A673 (cell line): Measurements from ENCODE around the gene AKR7A2. TPM values are rescaled to one million over a fixed set of nuclear protein-coding genes. Genes with fewer than 3 reads are reported as not detected.
"Not testable (repeated sequence)": the region's sequence is repeated elsewhere in the genome, so short reads cannot be mapped to it uniquely, and the experiment has no call there.

Experiments used
- BruUV-seq: library from RNA; stranded (reverse); fragments of 400-500 nt; replicated peaks from 2 replicates; lab custom pipeline; 2021; lab: Mats Ljungman, UMichigan
- CTCF ChIA-PET: fragments of 300-600 bp; sonication (Branson Sonifier 250); formaldehyde crosslinking; loops from one replicate; lab custom pipeline; 2022; ENCODE audit warnings: antibody characterized with exemption; lab: Charles Lee
- POLR2A ChIA-PET: fragments of 300-600 bp; sonication (Branson Sonifier 250); formaldehyde crosslinking; loops from one replicate; lab custom pipeline; 2022; ENCODE audit warnings: antibody characterized with exemption; ENCODE audit not compliant: low non-redundant PET; lab: Charles Lee
- DNase-seq: peaks from one replicate; pipeline ENCODE4 v3.0.0-alpha.2; 2015; ENCODE audit warnings: low spot score
- H3K27ac ChIP-seq: fragments of 200-600 bp; sonication (generic); 2 replicates; pipeline ENCODE4 v1.5.1; 2016; ENCODE audit warnings: mixed run types, low read depth, mild to moderate bottlenecking, mixed read lengths, antibody characterized with exemption, low read length; ENCODE audit not compliant: poor library complexity, severe bottlenecking
- H3K27me3 ChIP-seq: fragments of 200-600 bp; sonication (generic); replicated peaks from 2 replicates; pipeline ENCODE4 v1.6.1; 2017; ENCODE audit warnings: mixed run types, low read depth, mild to moderate bottlenecking, mixed read lengths, antibody characterized with exemption, low read length; ENCODE audit not compliant: insufficient read depth, poor library complexity
- H3K36me3 ChIP-seq: fragments of 200-600 bp; sonication (generic); 2 replicates; pipeline ENCODE4 v1.6.1; 2016; ENCODE audit warnings: mixed run types, mild to moderate bottlenecking, mixed read lengths, antibody characterized with exemption, low read length; ENCODE audit not compliant: insufficient read depth, poor library complexity, severe bottlenecking
- H3K4me1 ChIP-seq: fragments of 200-600 bp; sonication (generic); 2 replicates; pipeline ENCODE4 v1.6.1; 2017; ENCODE audit warnings: mixed run types, mild to moderate bottlenecking, mixed read lengths, antibody characterized with exemption, low read length; ENCODE audit not compliant: insufficient read depth, poor library complexity, severe bottlenecking
- H3K4me3 ChIP-seq: fragments of 200-600 bp; sonication (generic); 2 replicates; pipeline ENCODE4 v1.5.1; 2016; ENCODE audit warnings: low read depth, mixed run types, mild to moderate bottlenecking, mixed read lengths, low read length; ENCODE audit not compliant: poor library complexity, severe bottlenecking
- H3K9me3 ChIP-seq: fragments of 200-600 bp; sonication (generic); 2 replicates; pipeline ENCODE4 v1.6.1; 2016; ENCODE audit warnings: mixed run types, low read depth, mild to moderate bottlenecking, mixed read lengths, antibody characterized with exemption, low read length; ENCODE audit not compliant: poor library complexity, severe bottlenecking
- CTCF ChIP-seq: fragments of 300-800, 200-600 bp; sonication (generic); conservative IDR thresholded peaks from 2 replicates; pipeline ENCODE4 v1.5.1; 2017; ENCODE audit warnings: low read depth, mild to moderate bottlenecking, antibody characterized with exemption, low read length, moderate library complexity, mixed read lengths
- EZH2 ChIP-seq: fragments of 200-600 bp; sonication (generic); IDR thresholded peaks from 2 replicates; pipeline ENCODE4 v1.6.1; 2017; ENCODE audit warnings: borderline replicate concordance, low read depth, mild to moderate bottlenecking, mixed read lengths, antibody characterized with exemption, low read length; ENCODE audit not compliant: poor library complexity, severe bottlenecking
- intact Hi-C: fragments of 100-400 bp; cut with micrococcal nuclease; formaldehyde crosslinking; loops from one replicate; pipeline ENCODE4 v1.10.0; 2022; ENCODE audit not compliant: unreplicated experiment
- total RNA-seq: library from RNA; stranded (reverse); gene quantifications from 2 replicates; pipeline ENCODE4 v1.2.3, GENCODE V29; 2021

AKR7A2 gene
- total RNA-seq, 1 experiment from 2014 or later: 57.2 TPM

GRCh38 chr1:19287436-19288185 lies 24.3 kb downstream of the AKR7A2 start:
- no TSS peak for BruUV-seq
- no peak for DNase-seq

GRCh38 chr1:19285807-19286206 lies 26.1 kb downstream of the AKR7A2 start:
- H3K27me3 ChIP-seq, BruUV-seq, CTCF ChIA-PET, POLR2A ChIA-PET, H3K9me3 ChIP-seq, H3K4me1 ChIP-seq, H3K4me3 ChIP-seq, intact Hi-C loops, H3K27ac ChIP-seq, DNase-seq, H3K36me3 ChIP-seq: not testable (repeated sequence)

More at GRCh38 chr1:19287436-19288185, 24.3 kb downstream of the AKR7A2 start:
- H3K4me3 ChIP-seq: no peak overlapping the region
- no peaks in the 10 kb centered on the region for H3K27me3 ChIP-seq
- peaks cover 1% of the 10 kb centered on the region for H3K9me3 ChIP-seq
- intact Hi-C loops: no loop called here
- ChIA-PET POLR2A (no interaction called here), CTCF (no interaction called here)
- no peaks in the 10 kb centered on the region for H3K36me3 ChIP-seq
- no peaks in the 10 kb centered on the region for H3K4me1 ChIP-seq
- TF ChIP-seq CTCF (no peak), EZH2 (no peak)
- H3K27ac ChIP-seq: no peak overlapping the region

- POLR2A ChIA-PET, H3K27ac ChIP-seq, H3K27me3 ChIP-seq, H3K36me3 ChIP-seq, BruUV-seq, H3K4me3 ChIP-seq, DNase-seq, CTCF ChIA-PET, intact Hi-C loops, H3K4me1 ChIP-seq, H3K9me3 ChIP-seq: not testable (repeated sequence)
These were observed 26.6 kb downstream of the AKR7A2 start for GRCh38 chr1:19285366-19285765.

- no peak overlapping the region for H3K27ac ChIP-seq
- no peak overlapping the region for H3K4me3 ChIP-seq
- TF ChIP-seq EZH2 (no peak), CTCF (no peak)
- no peak for DNase-seq
- H3K27me3 ChIP-seq: no peaks in the 10 kb centered on the region
- no peaks in the 10 kb centered on the region for H3K9me3 ChIP-seq
- no TSS peak for BruUV-seq
- intact Hi-C loops: no loop called here
- H3K36me3 ChIP-seq: no peaks in the 10 kb centered on the region
- POLR2A ChIA-PET: no interaction called here
- H3K4me1 ChIP-seq: no peaks in the 10 kb centered on the region
- CTCF ChIA-PET: no interaction called here
These were observed 27.1 kb downstream of the AKR7A2 start for GRCh38 chr1:19284881-19285280.
